DOHH2 (cell line): Measurements from ENCODE around the gene RPL41.

Experiments used
- H3F3A ChIP-seq: fragments of 200-600 bp; sonication (generic), shearing (Covaris generic); 2 replicates; pipeline ENCODE4 v1.6.0; 2016; ENCODE audit warnings: antibody characterized with exemption, mild to moderate bottlenecking; ENCODE audit not compliant: control insufficient read depth, insufficient read depth
- H3K27ac ChIP-seq: fragments of 200-600 bp; sonication (generic); 2 replicates; pipeline ENCODE4 v1.5.1; 2014; ENCODE audit warnings: low read depth, mild to moderate bottlenecking, low read length, moderate library complexity
- H3K27me3 ChIP-seq: fragments of 200-600 bp; sonication (generic); 2 replicates; pipeline ENCODE4 v1.6.1; 2014; ENCODE audit warnings: mild to moderate bottlenecking, low read length, mixed read lengths; ENCODE audit not compliant: control insufficient read depth
- H3K36me3 ChIP-seq: fragments of 200-600 bp; sonication (generic); 2 replicates; pipeline ENCODE4 v1.6.1; 2014; ENCODE audit warnings: mild to moderate bottlenecking, low read length, moderate library complexity, mixed read lengths; ENCODE audit not compliant: control insufficient read depth
- H3K4me1 ChIP-seq: fragments of 200-600 bp; sonication (generic); 2 replicates; pipeline ENCODE4 v1.6.1; 2014; ENCODE audit warnings: mild to moderate bottlenecking, low read length, mixed read lengths; ENCODE audit not compliant: control insufficient read depth
- H3K4me2 ChIP-seq: fragments of 200-600 bp; sonication (generic); 2 replicates; pipeline ENCODE4 v1.6.0; 2014; ENCODE audit warnings: mild to moderate bottlenecking, low read length, moderate library complexity
- H3K4me3 ChIP-seq: fragments of 200-600 bp; sonication (generic); 2 replicates; pipeline ENCODE4 v1.5.1; 2014; ENCODE audit warnings: mild to moderate bottlenecking, low read length, mixed read lengths
- H3K79me2 ChIP-seq: fragments of 200-600 bp; sonication (generic); 2 replicates; pipeline ENCODE4 v1.6.1; 2014; ENCODE audit warnings: mild to moderate bottlenecking, low read length, mixed read lengths; ENCODE audit not compliant: control insufficient read depth
- H3K9me2 ChIP-seq: fragments of 200-600 bp; sonication (generic); replicated peaks from 2 replicates; pipeline ENCODE4 v1.6.1; 2014; ENCODE audit warnings: mild to moderate bottlenecking, low read length, mixed read lengths; ENCODE audit not compliant: control insufficient read depth
- H3K9me3 ChIP-seq: fragments of 200-600 bp; sonication (generic); 2 replicates; pipeline ENCODE4 v1.6.1; 2014; ENCODE audit warnings: antibody characterized with exemption, low read length, mixed read lengths; ENCODE audit not compliant: control insufficient read depth, insufficient read depth
- H4K20me1 ChIP-seq: fragments of 200-600 bp; sonication (generic); 2 replicates; pipeline ENCODE4 v1.6.0; 2014; ENCODE audit warnings: low read depth, mild to moderate bottlenecking, antibody characterized with exemption, low read length, moderate library complexity; ENCODE audit not compliant: control insufficient read depth, insufficient read depth
- CTCF ChIP-seq: fragments of 200-600 bp; sonication (generic); IDR thresholded peaks from one replicate; pipeline ENCODE4 v1.5.1; 2014; ENCODE audit warnings: antibody characterized with exemption, mild to moderate bottlenecking, low read depth, low read length; ENCODE audit not compliant: poor library complexity, severe bottlenecking
- EZH2phosphoT487 ChIP-seq: fragments of 200-600 bp; sonication (generic); IDR thresholded peaks from 2 replicates; pipeline ENCODE4 v1.6.1; 2017; ENCODE audit warnings: borderline replicate concordance, mild to moderate bottlenecking, antibody characterized with exemption, low read length, moderate library complexity, mixed read lengths

Gene RPL41

GRCh38 chr12:56099787-56100186 lies 16.6 kb upstream of the RPL41 start:
- H3K27ac ChIP-seq = no peak overlapping the region
- TF ChIP-seq EZH2phosphoT487 (no peak), CTCF (no peak)

GRCh38 chr12:56101045-56101444 lies 15.4 kb upstream of the RPL41 start:
- Histone ChIP-seq H3K79me2 (peaks cover 28% of the 10 kb centered on the region), H3K9me2 (no peaks in the 10 kb centered on the region), H3K9me3 (no peaks in the 10 kb centered on the region), H3K4me2 (no peak overlapping the region), H3F3A (peaks cover 5% of the 10 kb centered on the region), H3K27me3 (peaks cover 20% of the 10 kb centered on the region), H3K36me3 (peaks cover 17% of the 10 kb centered on the region), H3K4me1 (peaks cover 16% of the 10 kb centered on the region), H4K20me1 (peaks cover 5% of the 10 kb centered on the region), H3K27ac (no peak overlapping the region), H3K4me3 (no peak overlapping the region)
- no peak for TF ChIP-seq EZH2phosphoT487
- TF ChIP-seq CTCF = no peak

More at GRCh38 chr12:56099787-56100186, 16.6 kb upstream of the RPL41 start:
- Histone ChIP-seq H3K4me3 (no peak overlapping the region), H4K20me1 (no peaks in the 10 kb centered on the region), H3K4me1 (peaks cover 11% of the 10 kb centered on the region), H3K9me2 (no peaks in the 10 kb centered on the region), H3F3A (no peaks in the 10 kb centered on the region), H3K9me3 (no peaks in the 10 kb centered on the region), H3K4me2 (no peak overlapping the region), H3K27me3 (peaks cover 31% of the 10 kb centered on the region), H3K36me3 (peaks cover 4% of the 10 kb centered on the region), H3K79me2 (peaks cover 15% of the 10 kb centered on the region)

GRCh38 chr12:56102683-56103065 lies 13.8 kb upstream of the RPL41 start:
- peak overlapping the region; percentile 77 for H3K4me2 ChIP-seq
- no peak overlapping the region for H3K27ac ChIP-seq
- H3K9me2 ChIP-seq = no peaks in the 10 kb centered on the region
- H3K36me3 ChIP-seq = peaks cover 33% of the 10 kb centered on the region
- TF ChIP-seq EZH2phosphoT487 = no peak
- TF ChIP-seq CTCF = no peak
- H3K9me3 ChIP-seq = no peaks in the 10 kb centered on the region
- H3K4me1 ChIP-seq = peaks cover 28% of the 10 kb centered on the region
- peaks cover 14% of the 10 kb centered on the region for H3F3A ChIP-seq
- H3K4me3 ChIP-seq = peak overlapping the region; percentile 100
- H3K27me3 ChIP-seq = peaks cover 6% of the 10 kb centered on the region
- H3K79me2 ChIP-seq = peaks cover 44% of the 10 kb centered on the region
- peaks cover 15% of the 10 kb centered on the region for H4K20me1 ChIP-seq
